A549 (cell line): ENCODE measurements around the gene POLRMT. TPM values are rescaled to one million over a fixed set of nuclear protein-coding genes. Genes with fewer than 3 reads are reported as not detected.

ENCODE experiments used
- ATAC-seq, 2 experiments: fragments of 200-7000 bp in 1 of 2; fragments of >200 bp in 1 of 2; cut with Nextera tagmentation in 1 of 2; cut with Tn5 transposase in 1 of 2; 3 replicates each; pipeline versions ENCODE4 v1.8.0 to v1.9.1; 2018 to 2020; ENCODE audit warnings: mild to moderate bottlenecking in 1 of 2, moderate library complexity in 1 of 2
- CTCF ChIA-PET: fragments of 300-600 bp; sonication (Branson Sonifier 250); formaldehyde crosslinking; extraction: SDS; loops from one replicate; lab custom pipeline; 2021; ENCODE audit warnings: antibody characterized with exemption, inconsistent platforms; lab: Yijun Ruan, JAX
- POLR2A ChIA-PET: fragments of 350-600 bp; formaldehyde crosslinking; extraction: SDS; loops from one replicate; lab custom pipeline; 2021; ENCODE audit warnings: antibody characterized with exemption, inconsistent platforms; lab: Yijun Ruan, JAX
- DNase-seq, 2 experiments: peaks; one replicate each; pipeline versions ENCODE4 v3.0.0 to v3.0.0-alpha.2; 2011 to 2016; ENCODE audit warnings: low read depth in 1 of 2, low spot score in 1 of 2
- FAIRE-seq: peaks from 2 replicates; lab custom pipeline; 2011; peaks lifted over from hg19 to GRCh38; lab: Jason Lieb, UNC
- H3K27ac ChIP-seq, 2 experiments: fragments of >200 bp; sonication (Bioruptor Twin); formaldehyde crosslinking; 3 replicates each; pipeline ENCODE4 v1.5.1; 2016 to 2017
- H3K4me1 ChIP-seq: fragments of >200 bp; sonication (Bioruptor Twin); formaldehyde crosslinking; 3 replicates; pipeline ENCODE4 v1.6.1; 2016
- H3K4me2 ChIP-seq: fragments of >200 bp; sonication (Bioruptor Twin); formaldehyde crosslinking; 3 replicates; pipeline ENCODE4 v1.6.1; 2016
- H3K4me3 ChIP-seq: fragments of >200 bp; sonication (Bioruptor Twin); formaldehyde crosslinking; 3 replicates; pipeline ENCODE4 v1.5.1; 2016
- H3K9me3 ChIP-seq: fragments of >200 bp; sonication (Bioruptor Twin); formaldehyde crosslinking; 3 replicates; pipeline ENCODE4 v1.6.1; 2016
- BHLHE40 ChIP-seq: IDR thresholded peaks from 2 replicates; pipeline ENCODE4 v1.6.1; 2012; ENCODE audit warnings: low read depth, low read length, inconsistent platforms
- CBX2 ChIP-seq: fragments of 200-600 bp; sonication (generic); IDR thresholded peaks from 2 replicates; pipeline ENCODE4 v1.6.1; 2016; ENCODE audit warnings: low read depth, mild to moderate bottlenecking, borderline replicate concordance
- CBX8 ChIP-seq: fragments of 200-600 bp; sonication (generic); IDR thresholded peaks from 2 replicates; pipeline ENCODE4 v1.6.1; 2016
- CEBPB ChIP-seq, 2 experiments: fragments of >200 bp in 1 of 2; sonication (Bioruptor Twin) in 1 of 2; formaldehyde crosslinking in 1 of 2; IDR thresholded peaks; 2 replicates each; pipeline ENCODE4 v1.6.1; 2012 to 2016
- E2F6 ChIP-seq: IDR thresholded peaks from 2 replicates; pipeline ENCODE4 v1.6.1; 2012; ENCODE audit warnings: low read depth, borderline replicate concordance
- EHF ChIP-seq: fragments of 250-450 bp; sonication (Bioruptor Pico); IDR thresholded peaks from 2 replicates; pipeline ENCODE4 v1.5.0; 2020; ENCODE audit warnings: mild to moderate bottlenecking
- EP300 ChIP-seq, 2 experiments: fragments of >200 bp; sonication (Bioruptor Twin); formaldehyde crosslinking; IDR thresholded peaks; 2 replicates in 1 of 2; 3 replicates in 1 of 2; pipeline ENCODE4 v1.6.1; 2016 to 2017
- ESRRA ChIP-seq: fragments of 150-350 bp; IDR thresholded peaks from 2 replicates; pipeline ENCODE4 v1.6.1; 2014; ENCODE audit warnings: mild to moderate bottlenecking, low read length, borderline replicate concordance
- FOSL2 ChIP-seq, 2 experiments: fragments of 450-650 bp in 1 of 2; fragments of >200 bp in 1 of 2; sonication (Bioruptor Twin) in 1 of 2; formaldehyde crosslinking; IDR thresholded peaks; 2 replicates each; pipeline versions ENCODE4 v1.5.0 to v1.6.1; 2016 to 2020; ENCODE audit warnings: mild to moderate bottlenecking in 1 of 2, moderate library complexity in 1 of 2
- GATA3 ChIP-seq: IDR thresholded peaks from 2 replicates; pipeline ENCODE4 v1.6.1; 2012; ENCODE audit warnings: borderline replicate concordance
- HDAC2 ChIP-seq: fragments of 200-600 bp; sonication (generic); IDR thresholded peaks from 2 replicates; pipeline ENCODE4 v1.6.1; 2016
- HMGXB4 ChIP-seq: fragments of 250-450 bp; sonication (Bioruptor Pico); IDR thresholded peaks from 2 replicates; pipeline ENCODE4 v1.5.0; 2021; ENCODE audit warnings: mild to moderate bottlenecking, moderate library complexity, borderline replicate concordance
- JUNB ChIP-seq: fragments of >200 bp; sonication (Bioruptor Twin); formaldehyde crosslinking; IDR thresholded peaks from 2 replicates; pipeline ENCODE4 v1.6.1; 2016
- KDM5A ChIP-seq: fragments of 200-600 bp; sonication (generic); IDR thresholded peaks from 2 replicates; pipeline ENCODE4 v1.6.1; 2016; ENCODE audit warnings: antibody characterized with exemption, mild to moderate bottlenecking
- MAFK ChIP-seq: fragments of 450-650 bp; IDR thresholded peaks from 2 replicates; pipeline ENCODE4 v1.6.1; 2014; ENCODE audit not compliant: partially characterized antibody
- MAX ChIP-seq: IDR thresholded peaks from 2 replicates; pipeline ENCODE4 v1.6.1; 2012
- NFE2L2 ChIP-seq: fragments of 150-350 bp; conservative IDR thresholded peaks from 2 replicates; pipeline ENCODE4 v1.6.1; 2014; ENCODE audit warnings: low read length
- POLR2AphosphoS2 ChIP-seq: conservative IDR thresholded peaks from 2 replicates; pipeline ENCODE4 v1.6.1; 2012; ENCODE audit warnings: low read length, improper control_type of control experiment, inconsistent platforms
- REST ChIP-seq: fragments of 200-600 bp; sonication (generic); IDR thresholded peaks from 2 replicates; pipeline ENCODE4 v1.6.1; 2016; ENCODE audit warnings: antibody characterized with exemption, mild to moderate bottlenecking, moderate library complexity
- RFX5 ChIP-seq: fragments of 450-650 bp; IDR thresholded peaks from 2 replicates; pipeline ENCODE4 v1.7.1; 2014; ENCODE audit warnings: antibody characterized with exemption, mild to moderate bottlenecking, moderate library complexity
- ZNF302 ChIP-seq: fragments of 250-450 bp; sonication (Bioruptor Pico); IDR thresholded peaks from 2 replicates; pipeline ENCODE4 v1.9.0; 2021; ENCODE audit warnings: inconsistent platforms, mild to moderate bottlenecking, moderate library complexity
- WGBS: methylation state at CpG from one replicate; pipeline ENCODE4 v1.1.6; 2017; ENCODE audit errors: missing lambda C conversion rate; 5-methylcytosine and 5-hydroxymethylcytosine counted together
- polyA plus RNA-seq, 4 experiments: library from polyadenylated mRNA; depleted of rRNA in 3 of 4; stranded (reverse); fragments of >200 nt; fragmentation: RNase III in 1 of 4; extraction: RNeasy Plus Mini Kit Qiagen cat#74134 plus additional on column Dnase treatment in 1 of 4; gene quantifications; 2 replicates in 3 of 4; 3 replicates in 1 of 4; pipeline ENCODE4 v1.2.3, GENCODE V29; 2011 to 2017

The POLRMT gene
- polyA plus RNA-seq, 2 of the 4 experiments (the other 2 are of a cell fraction) = 41.9 to 68.8 TPM

GRCh38 chr19:615619-616018 is 17.7 kb downstream of the POLRMT start:
- ChIA-PET CTCF (no interaction called here), POLR2A (no interaction called here)
- Histone ChIP-seq H3K4me3 (no peak overlapping the region), H3K9me3 (no peaks in the 10 kb centered on the region), H3K4me2 (no peak overlapping the region), H3K27ac (no peak overlapping the region), H3K4me1 (peaks cover 16% of the 10 kb centered on the region)
- DNase-seq = no peak
- 98% methylated on average over 21 of the region's 33 CpGs for WGBS
- FAIRE-seq = no peak
- ATAC-seq = no peak
- TF ChIP-seq CEBPB (IDR thresholded peaks at IDR 0.05) = no peak
- TF ChIP-seq EP300 (IDR thresholded peaks at IDR 0.05) = no peak

GRCh38 chr19:613732-614567 is 19.4 kb downstream of the POLRMT start:
- ChIA-PET POLR2A (no interaction called here), CTCF (interaction anchor here (1.1 kb wide), 1 partner anchor 28 kb away, joined by 3 read pairs; no protein-coding TSS in a partner anchor)
- 96% methylated on average over 19 of the region's 54 CpGs for whole genome bisulfite sequencing
- TF ChIP-seq CBX2 (no peak), RFX5 (no peak), CEBPB (IDR thresholded peaks at IDR 0.05) (no peak), CBX8 (no peak), EHF (CRISPR knock-in tag) (no peak), BHLHE40 (no peak), JUNB (no peak), MAFK (no peak), POLR2AphosphoS2 (no peak), NFE2L2 (no peak), ZNF302 (no peak), HDAC2 (no peak), E2F6 (no peak), ESRRA (no peak), GATA3 (no peak), HMGXB4 (CRISPR knock-in tag) (no peak), MAX (no peak), REST (no peak), FOSL2 (IDR thresholded peaks at IDR 0.05) (no peak), FOSL2 (CRISPR knock-in tag; IDR thresholded peaks at IDR 0.05) (no peak), KDM5A (no peak)
- no peak overlapping the region for H3K4me2 ChIP-seq
- no peak for ATAC-seq
- no peak for DNase-seq
- no peak overlapping the region for H3K4me3 ChIP-seq
- H3K4me1 ChIP-seq = peaks cover 33% of the 10 kb centered on the region
- H3K9me3 ChIP-seq = no peaks in the 10 kb centered on the region
- FAIRE-seq = no peak
- peak overlapping the region in 1 of 2 experiments; percentile 45; a peak in 2 of 6 replicates for H3K27ac ChIP-seq
